ENCODE data around the gene RTKN.
A peak's percentile ranks its signal among the peaks of the same experiment; 100 is the strongest.

GRCh38 chr2:74482801-74483674, 41.3 kb upstream of the RTKN start, which contains the start of the genes CCDC142 and TTC31:
- TF ChIP-seq CTCF (IDR thresholded peaks at IDR 0.05 in 2 of 3, conservative IDR thresholded peaks at IDR 0.05 in 1 of 3; ENCODE audit: control insufficient read depth in 2 of 3, extremely low read depth in 1 of 3, insufficient read depth in 1 of 3, low read depth in 3 of 3, low read length in 3 of 3) (peak; percentile 93 to 97 (median 97)), RELB (IDR thresholded peaks at IDR 0.05; ENCODE audit: low read depth) (peak; percentile 100), CREB1 (IDR thresholded peaks at IDR 0.05; ENCODE audit: low read depth) (peak; percentile 67), ZBTB33 (IDR thresholded peaks at IDR 0.05) (no peak)
